Mucosa of stomach (tissue), 1 donor: ENCODE data around the gene PAGE4.

ENCODE experiments used
- H3K27me3 ChIP-seq: one replicate; pipeline ENCODE4 v1.7.0; 2013; ENCODE audit warnings: mild to moderate bottlenecking, low read length; ENCODE audit not compliant: control insufficient read depth, insufficient read depth
- H3K36me3 ChIP-seq: one replicate; pipeline ENCODE4 v1.7.0; 2013; ENCODE audit warnings: low read length; ENCODE audit not compliant: control insufficient read depth, insufficient read depth
- H3K4me1 ChIP-seq: one replicate; pipeline ENCODE4 v1.7.0; 2013; ENCODE audit warnings: mild to moderate bottlenecking, low read length; ENCODE audit not compliant: control insufficient read depth, insufficient read depth
- H3K4me3 ChIP-seq: one replicate; pipeline ENCODE4 v1.7.0; 2013; ENCODE audit warnings: low read length
- H3K9ac ChIP-seq: one replicate; pipeline ENCODE4 v1.7.0; 2013; ENCODE audit warnings: mild to moderate bottlenecking, low read length, moderate library complexity
- H3K9me3 ChIP-seq: one replicate; pipeline ENCODE4 v1.7.0; 2013; ENCODE audit warnings: mild to moderate bottlenecking, low read length, moderate library complexity; ENCODE audit not compliant: control insufficient read depth
- donor health status: Pancreatic carcinoma.

PAGE4 gene

DNA sequence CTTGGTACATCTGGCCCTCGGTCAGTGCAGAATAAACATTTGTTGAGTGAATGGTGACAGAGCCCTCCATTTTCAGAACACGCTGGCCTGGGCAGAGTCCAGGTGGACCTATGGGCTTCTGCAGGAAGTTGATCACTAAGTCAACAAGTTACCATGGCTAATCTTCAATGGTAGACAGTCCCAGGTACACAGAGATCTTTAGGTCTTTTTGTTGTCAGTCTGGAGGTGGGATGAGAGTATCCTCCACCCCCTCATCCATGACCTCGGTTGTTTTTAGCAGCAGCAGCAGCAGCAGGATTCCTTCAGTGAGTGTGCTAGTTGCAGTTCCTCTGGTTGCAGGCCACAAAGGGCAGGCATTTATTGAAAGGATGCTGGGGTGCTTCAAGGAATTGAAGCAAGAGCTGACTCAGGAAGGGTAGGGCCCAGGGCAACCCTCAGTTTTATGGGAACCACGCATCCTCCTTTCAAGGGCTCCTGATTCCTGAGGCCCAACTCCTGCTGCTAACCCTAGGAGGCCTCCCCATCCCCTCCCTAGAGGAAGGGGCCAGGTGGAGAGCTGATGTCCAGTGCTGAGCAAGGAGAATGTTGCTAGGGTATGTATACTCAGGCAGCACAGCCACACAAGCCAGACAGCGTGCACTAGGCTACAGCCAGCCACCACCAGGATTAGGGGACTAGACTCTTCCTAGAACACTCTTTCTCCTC is 48.4 kb downstream of the PAGE4 start:
- no peak overlapping the region for H3K9ac ChIP-seq
- no peak overlapping the region for H3K4me3 ChIP-seq
- no peaks in the 10 kb centered on the region for H3K9me3 ChIP-seq
- H3K4me1 ChIP-seq: peaks cover 15% of the 10 kb centered on the region
- no peaks in the 10 kb centered on the region for H3K27me3 ChIP-seq
- H3K36me3 ChIP-seq: no peaks in the 10 kb centered on the region

DNA sequence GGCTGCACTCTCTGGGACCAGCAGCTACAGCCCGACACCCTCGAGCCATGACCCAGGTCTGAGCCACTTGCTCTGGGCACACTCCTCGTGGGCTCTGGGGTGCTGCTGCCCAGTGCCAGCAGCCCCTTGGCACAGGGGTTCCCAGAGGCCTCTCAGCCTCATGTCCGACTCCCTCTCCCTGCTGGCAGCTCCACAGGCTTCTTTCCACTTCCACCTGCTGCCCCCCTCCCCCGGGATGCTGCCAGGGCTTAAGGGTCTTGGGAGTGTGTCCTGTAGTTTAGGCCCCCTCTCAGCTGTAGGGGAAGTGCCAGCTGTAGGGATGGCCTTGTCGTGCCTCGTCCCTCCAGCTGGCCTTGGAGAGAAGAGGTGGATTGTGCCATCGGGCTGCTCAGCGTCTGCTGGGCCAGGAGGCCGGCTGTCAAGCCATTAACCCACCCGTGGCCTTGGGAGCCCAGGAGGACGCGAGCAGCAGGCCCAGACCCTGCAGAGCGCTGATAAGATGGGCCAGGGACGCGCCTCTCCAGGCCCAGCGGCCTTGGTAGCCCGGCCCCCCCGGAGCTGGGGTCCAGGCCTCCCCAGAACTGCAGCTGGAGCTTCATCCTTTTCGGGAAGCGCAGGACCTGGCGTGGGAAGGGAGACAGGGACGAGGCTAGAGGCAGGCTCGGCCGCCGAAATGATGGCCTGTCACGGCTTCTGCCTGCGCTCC is 49.2 kb downstream of the PAGE4 start:
- H3K9ac ChIP-seq: peak overlapping the region; percentile 63
- H3K9me3 ChIP-seq: no peaks in the 10 kb centered on the region
- no peaks in the 10 kb centered on the region for H3K27me3 ChIP-seq
- peaks cover 15% of the 10 kb centered on the region for H3K4me1 ChIP-seq
- H3K4me3 ChIP-seq: no peak overlapping the region
- H3K36me3 ChIP-seq: no peaks in the 10 kb centered on the region

DNA sequence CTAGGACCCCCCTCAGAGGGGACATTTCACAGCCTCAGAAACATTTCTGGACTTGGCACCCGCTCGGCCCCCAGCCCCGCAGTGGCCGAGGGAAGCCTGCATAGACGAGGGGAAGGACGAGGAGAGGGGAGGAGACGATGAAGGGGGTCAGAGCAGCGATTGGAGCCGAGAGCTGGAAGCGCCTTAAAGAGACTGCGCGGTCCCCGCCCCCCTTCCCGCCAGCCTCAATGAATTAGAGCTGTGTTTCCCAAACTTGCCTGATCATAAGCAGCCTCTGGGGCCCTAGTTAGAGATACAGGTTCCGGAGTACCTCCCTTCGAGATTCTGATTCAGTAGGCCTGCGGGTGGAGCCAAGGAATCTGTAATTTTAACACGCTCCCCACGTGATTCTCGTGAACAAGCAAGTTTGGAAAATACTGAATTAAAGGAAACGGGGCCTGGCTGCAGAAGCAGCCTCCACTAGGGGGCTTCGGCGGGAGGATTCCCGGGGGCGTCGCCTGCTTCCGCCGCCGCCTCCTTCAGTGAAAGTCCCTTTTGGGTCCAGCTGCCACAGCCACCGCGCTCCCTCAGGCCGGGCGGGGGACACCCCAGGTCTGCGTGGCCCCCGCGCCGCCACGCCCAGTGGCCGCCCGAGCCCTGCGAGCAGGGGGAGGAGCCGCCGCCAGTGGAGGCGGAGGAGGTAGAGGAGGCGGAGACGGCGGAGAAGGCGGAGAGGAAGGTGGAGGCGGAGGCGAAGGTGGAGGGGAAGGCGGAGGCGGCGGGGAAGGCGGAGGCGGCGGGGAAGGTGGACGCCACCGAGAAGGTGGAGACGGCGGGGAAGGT is 49.9 kb downstream of the PAGE4 start, which contains the start of gene USP27X:
Gene USP27X (plus strand): TSS at position 651 of the 822 bp plus-strand sequence. CDS start 824 bp downstream, outside the sequence.
- no peaks in the 10 kb centered on the region for H3K9me3 ChIP-seq
- H3K36me3 ChIP-seq: no peaks in the 10 kb centered on the region
- peak within 1 kb of the TSS; percentile 63 for H3K9ac ChIP-seq
- H3K4me1 ChIP-seq: peaks cover 15% of the 10 kb centered on the region
- no peaks in the 10 kb centered on the region for H3K27me3 ChIP-seq
- H3K4me3 ChIP-seq: peak within 1 kb of the TSS; percentile 12

DNA sequence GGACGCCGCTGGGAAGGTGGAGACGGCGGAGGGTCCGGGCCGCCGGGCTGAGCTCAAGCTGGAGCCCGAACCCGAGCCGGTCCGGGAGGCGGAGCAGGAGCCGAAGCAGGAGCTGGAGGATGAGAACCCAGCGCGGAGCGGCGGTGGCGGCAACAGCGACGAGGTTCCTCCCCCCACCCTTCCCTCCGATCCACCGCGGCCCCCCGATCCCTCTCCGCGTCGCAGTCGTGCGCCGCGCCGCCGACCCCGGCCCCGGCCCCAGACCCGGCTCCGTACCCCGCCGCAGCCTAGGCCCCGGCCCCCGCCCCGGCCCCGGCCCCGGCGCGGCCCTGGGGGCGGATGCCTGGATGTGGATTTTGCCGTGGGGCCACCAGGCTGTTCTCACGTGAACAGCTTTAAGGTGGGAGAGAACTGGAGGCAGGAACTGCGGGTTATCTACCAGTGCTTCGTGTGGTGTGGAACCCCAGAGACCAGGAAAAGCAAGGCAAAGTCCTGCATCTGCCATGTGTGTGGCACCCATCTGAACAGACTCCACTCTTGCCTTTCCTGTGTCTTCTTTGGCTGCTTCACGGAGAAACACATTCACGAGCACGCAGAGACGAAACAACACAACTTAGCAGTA is 50.7 kb downstream of the PAGE4 start:
- no peaks in the 10 kb centered on the region for H3K27me3 ChIP-seq
- peaks cover 15% of the 10 kb centered on the region for H3K4me1 ChIP-seq
- no peak overlapping the region for H3K9ac ChIP-seq
- no peaks in the 10 kb centered on the region for H3K9me3 ChIP-seq
- no peak overlapping the region for H3K4me3 ChIP-seq
- no peaks in the 10 kb centered on the region for H3K36me3 ChIP-seq

DNA sequence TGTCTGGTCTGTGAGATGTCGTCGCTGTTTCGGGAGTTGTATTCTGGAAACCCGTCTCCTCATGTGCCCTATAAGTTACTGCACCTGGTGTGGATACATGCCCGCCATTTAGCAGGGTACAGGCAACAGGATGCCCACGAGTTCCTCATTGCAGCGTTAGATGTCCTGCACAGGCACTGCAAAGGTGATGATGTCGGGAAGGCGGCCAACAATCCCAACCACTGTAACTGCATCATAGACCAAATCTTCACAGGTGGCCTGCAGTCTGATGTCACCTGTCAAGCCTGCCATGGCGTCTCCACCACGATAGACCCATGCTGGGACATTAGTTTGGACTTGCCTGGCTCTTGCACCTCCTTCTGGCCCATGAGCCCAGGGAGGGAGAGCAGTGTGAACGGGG is 51.6 kb downstream of the PAGE4 start:
- H3K4me1 ChIP-seq: peaks cover 15% of the 10 kb centered on the region
- no peak overlapping the region for H3K9ac ChIP-seq
- no peak overlapping the region for H3K4me3 ChIP-seq

More for the DNA sequence above, 51.6 kb downstream of the PAGE4 start:
- H3K36me3 ChIP-seq: no peaks in the 10 kb centered on the region
- no peaks in the 10 kb centered on the region for H3K27me3 ChIP-seq
- H3K9me3 ChIP-seq: no peaks in the 10 kb centered on the region
